ENCODE measurements around the gene HS6ST2.

- TF ChIP-seq POLR2A (IDR thresholded peaks at IDR 0.05) (no peak), CTCF (IDR thresholded peaks at IDR 0.05) (no peak)
Measured at GRCh38 chrX:132665676-132666075, 292.8 kb downstream of the HS6ST2 start.

Data from testis (tissue), 2 donors.